ENCODE data around the gene FHOD3.

FHOD3 gene

GRCh38 chr18:36399055-36399454 is 101.5 kb downstream of the FHOD3 start:
- WGBS: 94% methylated on average over 4 of the region's 4 CpGs
- no peak overlapping the region for H3K4me3 ChIP-seq (ENCODE audit: low read length)

GRCh38 chr18:36401462-36401861 is 103.9 kb downstream of the FHOD3 start:
- no peak overlapping the region for H3K27ac ChIP-seq (ENCODE audit: low read depth, low read length)
- H3K36me3 ChIP-seq (ENCODE audit: insufficient read depth, low read length): no peaks in the 10 kb centered on the region
- H3K4me1 ChIP-seq (ENCODE audit: insufficient read depth, low read length): no peaks in the 10 kb centered on the region
- H3K9me3 ChIP-seq (ENCODE audit: insufficient read depth, low read depth, low read length): peaks cover 2% of the 10 kb centered on the region; the same call in 1 of the 2 replicates
- no peak overlapping the region for H3K4me3 ChIP-seq (ENCODE audit: low read length)
- WGBS: 89% methylated on average over 2 of the region's 2 CpGs
- no peaks in the 10 kb centered on the region for H3K27me3 ChIP-seq (ENCODE audit: insufficient read depth, low read length)
- H3K9ac ChIP-seq (ENCODE audit: low read depth, low read length): no peak overlapping the region

More at GRCh38 chr18:36399055-36399454, 101.5 kb downstream of the FHOD3 start:
- Histone ChIP-seq H3K36me3 (ENCODE audit: insufficient read depth, low read length) (no peaks in the 10 kb centered on the region), H3K9ac (ENCODE audit: low read depth, low read length) (no peak overlapping the region), H3K27ac (ENCODE audit: low read depth, low read length) (no peak overlapping the region), H3K9me3 (ENCODE audit: insufficient read depth, low read depth, low read length) (peaks cover 16% of the 10 kb centered on the region), H3K4me1 (ENCODE audit: insufficient read depth, low read length) (no peaks in the 10 kb centered on the region), H3K27me3 (ENCODE audit: insufficient read depth, low read length) (no peaks in the 10 kb centered on the region)

GRCh38 chr18:36402765-36403396 is 105.4 kb downstream of the FHOD3 start:
- Histone ChIP-seq H3K27ac (ENCODE audit: low read depth, low read length) (no peak overlapping the region), H3K9me3 (ENCODE audit: insufficient read depth, low read depth, low read length) (no peaks in the 10 kb centered on the region), H3K27me3 (ENCODE audit: insufficient read depth, low read length) (no peaks in the 10 kb centered on the region), H3K4me3 (ENCODE audit: low read length) (no peak overlapping the region), H3K36me3 (ENCODE audit: insufficient read depth, low read length) (no peaks in the 10 kb centered on the region), H3K4me1 (ENCODE audit: insufficient read depth, low read length) (no peaks in the 10 kb centered on the region), H3K9ac (ENCODE audit: low read depth, low read length) (no peak overlapping the region)
- WGBS: 92% methylated on average over 8 of the region's 8 CpGs

- H3K36me3 ChIP-seq (ENCODE audit: insufficient read depth, low read length): no peaks in the 10 kb centered on the region
- H3K4me1 ChIP-seq (ENCODE audit: insufficient read depth, low read length): no peaks in the 10 kb centered on the region
- 84% methylated on average over 6 of the region's 6 CpGs for WGBS
- H3K27me3 ChIP-seq (ENCODE audit: insufficient read depth, low read length): no peaks in the 10 kb centered on the region
- no peak overlapping the region for H3K27ac ChIP-seq (ENCODE audit: low read depth, low read length)
- H3K4me3 ChIP-seq (ENCODE audit: low read length): no peak overlapping the region
- H3K9me3 ChIP-seq (ENCODE audit: insufficient read depth, low read depth, low read length): no peaks in the 10 kb centered on the region
- no peak overlapping the region for H3K9ac ChIP-seq (ENCODE audit: low read depth, low read length)
Observed at GRCh38 chr18:36403896-36404820, 106.6 kb downstream of the FHOD3 start.

- WGBS: 94% methylated on average over 2 of the region's 2 CpGs
- no peaks in the 10 kb centered on the region for H3K9me3 ChIP-seq (ENCODE audit: insufficient read depth, low read depth, low read length)
- H3K27ac ChIP-seq (ENCODE audit: low read depth, low read length): no peak overlapping the region
- H3K9ac ChIP-seq (ENCODE audit: low read depth, low read length): no peak overlapping the region
- no peaks in the 10 kb centered on the region for H3K36me3 ChIP-seq (ENCODE audit: insufficient read depth, low read length)
- no peaks in the 10 kb centered on the region for H3K4me1 ChIP-seq (ENCODE audit: insufficient read depth, low read length)
- no peak overlapping the region for H3K4me3 ChIP-seq (ENCODE audit: low read length)
- no peaks in the 10 kb centered on the region for H3K27me3 ChIP-seq (ENCODE audit: insufficient read depth, low read length)
Observed at GRCh38 chr18:36405611-36406010, 108.1 kb downstream of the FHOD3 start.

- Histone ChIP-seq H3K4me1 (ENCODE audit: insufficient read depth, low read length) (no peaks in the 10 kb centered on the region), H3K36me3 (ENCODE audit: insufficient read depth, low read length) (no peaks in the 10 kb centered on the region), H3K27me3 (ENCODE audit: insufficient read depth, low read length) (no peaks in the 10 kb centered on the region), H3K27ac (ENCODE audit: low read depth, low read length) (no peak overlapping the region), H3K4me3 (ENCODE audit: low read length) (no peak overlapping the region), H3K9me3 (ENCODE audit: insufficient read depth, low read depth, low read length) (no peaks in the 10 kb centered on the region), H3K9ac (ENCODE audit: low read depth, low read length) (no peak overlapping the region)
- 87% methylated on average over 5 of the region's 5 CpGs for WGBS
Observed at GRCh38 chr18:36406805-36407204, 109.3 kb downstream of the FHOD3 start.

GRCh38 chr18:36408606-36409005 is 111.1 kb downstream of the FHOD3 start:
- Histone ChIP-seq H3K27me3 (ENCODE audit: insufficient read depth, low read length) (no peaks in the 10 kb centered on the region), H3K4me1 (ENCODE audit: insufficient read depth, low read length) (no peaks in the 10 kb centered on the region), H3K9ac (ENCODE audit: low read depth, low read length) (no peak overlapping the region), H3K9me3 (ENCODE audit: insufficient read depth, low read depth, low read length) (no peaks in the 10 kb centered on the region), H3K27ac (ENCODE audit: low read depth, low read length) (no peak overlapping the region), H3K36me3 (ENCODE audit: insufficient read depth, low read length) (no peaks in the 10 kb centered on the region), H3K4me3 (ENCODE audit: low read length) (no peak overlapping the region)
- 95% methylated on average over 5 of the region's 5 CpGs for WGBS

- Histone ChIP-seq H3K27ac (ENCODE audit: low read depth, low read length) (no peak overlapping the region), H3K9me3 (ENCODE audit: insufficient read depth, low read depth, low read length) (no peaks in the 10 kb centered on the region), H3K4me3 (ENCODE audit: low read length) (no peak overlapping the region), H3K36me3 (ENCODE audit: insufficient read depth, low read length) (no peaks in the 10 kb centered on the region), H3K4me1 (ENCODE audit: insufficient read depth, low read length) (no peaks in the 10 kb centered on the region), H3K9ac (ENCODE audit: low read depth, low read length) (no peak overlapping the region), H3K27me3 (ENCODE audit: insufficient read depth, low read length) (no peaks in the 10 kb centered on the region)
- 72% methylated on average over 4 of the region's 5 CpGs for WGBS
Observed at GRCh38 chr18:36409779-36410178, 112.3 kb downstream of the FHOD3 start.

GRCh38 chr18:36410346-36410745 is 112.8 kb downstream of the FHOD3 start:
- Histone ChIP-seq H3K36me3 (ENCODE audit: insufficient read depth, low read length) (no peaks in the 10 kb centered on the region), H3K4me3 (ENCODE audit: low read length) (no peak overlapping the region), H3K4me1 (ENCODE audit: insufficient read depth, low read length) (no peaks in the 10 kb centered on the region), H3K9ac (ENCODE audit: low read depth, low read length) (no peak overlapping the region), H3K27ac (ENCODE audit: low read depth, low read length) (no peak overlapping the region), H3K27me3 (ENCODE audit: insufficient read depth, low read length) (no peaks in the 10 kb centered on the region), H3K9me3 (ENCODE audit: insufficient read depth, low read depth, low read length) (no peaks in the 10 kb centered on the region)
- WGBS: 90% methylated on average over 3 of the region's 3 CpGs

GRCh38 chr18:36411745-36412168 is 114.2 kb downstream of the FHOD3 start:
- Histone ChIP-seq H3K9ac (ENCODE audit: low read depth, low read length) (no peak overlapping the region), H3K4me3 (ENCODE audit: low read length) (no peak overlapping the region), H3K9me3 (ENCODE audit: insufficient read depth, low read depth, low read length) (no peaks in the 10 kb centered on the region), H3K36me3 (ENCODE audit: insufficient read depth, low read length) (no peaks in the 10 kb centered on the region), H3K4me1 (ENCODE audit: insufficient read depth, low read length) (no peaks in the 10 kb centered on the region), H3K27me3 (ENCODE audit: insufficient read depth, low read length) (no peaks in the 10 kb centered on the region), H3K27ac (ENCODE audit: low read depth, low read length) (no peak overlapping the region)
- WGBS: 64% methylated on average over 2 of the region's 3 CpGs

- no peak overlapping the region for H3K4me3 ChIP-seq (ENCODE audit: low read length)
- 100% methylated on average over 1 of the region's 1 CpG for WGBS
- no peaks in the 10 kb centered on the region for H3K9me3 ChIP-seq (ENCODE audit: insufficient read depth, low read depth, low read length)
- H3K27me3 ChIP-seq (ENCODE audit: insufficient read depth, low read length): no peaks in the 10 kb centered on the region
- no peak overlapping the region for H3K9ac ChIP-seq (ENCODE audit: low read depth, low read length)
- H3K36me3 ChIP-seq (ENCODE audit: insufficient read depth, low read length): no peaks in the 10 kb centered on the region
- no peaks in the 10 kb centered on the region for H3K4me1 ChIP-seq (ENCODE audit: insufficient read depth, low read length)
- no peak overlapping the region for H3K27ac ChIP-seq (ENCODE audit: low read depth, low read length)
Observed at GRCh38 chr18:36412778-36413177, 115.3 kb downstream of the FHOD3 start.

Data from HUES64 (cell line).